GM10248 (cell line): ENCODE data around the gene MOV10L1.

Source experiments
- CTCF ChIA-PET: fragments of 300-600 bp; sonication (Branson Sonifier 250); formaldehyde crosslinking; extraction: SDS; loops from one replicate; lab custom pipeline; 2021; ENCODE audit warnings: antibody characterized with exemption; lab: Yijun Ruan, JAX
- POLR2A ChIA-PET: fragments of 350-650 bp; sonication (Branson Sonifier 250); formaldehyde crosslinking; extraction: SDS; loops from one replicate; lab custom pipeline; 2020; ENCODE audit warnings: antibody characterized with exemption; lab: Yijun Ruan, JAX
- DNase-seq: peaks from one replicate; pipeline ENCODE4 v3.0.0; 2012; ENCODE audit errors: extremely low spot score
- CTCF ChIP-seq: IDR thresholded peaks from 2 replicates; pipeline ENCODE4 v1.5.1; 2012; ENCODE audit warnings: mild to moderate bottlenecking, low read depth; ENCODE audit errors: extremely low read depth, missing control alignments, control extremely low read depth

MOV10L1 gene

GRCh38 chr22:50059881-50060262, 29.9 kb upstream of the MOV10L1 start:
- DNase-seq, result no peak
- no peak for TF ChIP-seq CTCF
- ChIA-PET POLR2A (no interaction called here), CTCF (no interaction called here)

- CTCF ChIA-PET, result no interaction called here
- DNase-seq, result no peak
- POLR2A ChIA-PET, result no interaction called here
- no peak for TF ChIP-seq CTCF
These were observed 29.2 kb upstream of the MOV10L1 start for GRCh38 chr22:50060441-50061140.

GRCh38 chr22:50061141-50061823, 28.5 kb upstream of the MOV10L1 start:
- CTCF ChIA-PET, result no interaction called here

GRCh38 chr22:50061824-50062355, 27.9 kb upstream of the MOV10L1 start:
- no peak for DNase-seq
- CTCF ChIA-PET, result no interaction called here
- POLR2A ChIA-PET, result no interaction called here
- TF ChIP-seq CTCF, result no peak

More at GRCh38 chr22:50061141-50061823, 28.5 kb upstream of the MOV10L1 start:
- no peak for DNase-seq
- POLR2A ChIA-PET, result no interaction called here
- TF ChIP-seq CTCF, result no peak

- no peak for DNase-seq
- POLR2A ChIA-PET, result no interaction called here
- CTCF ChIA-PET, result no interaction called here
- TF ChIP-seq CTCF, result no peak
These were observed 27.2 kb upstream of the MOV10L1 start for GRCh38 chr22:50062509-50063135.

- no peak for DNase-seq
- ChIA-PET POLR2A (no interaction called here), CTCF (interaction anchor here (0.7 to 0.8 kb wide), 2 partner anchors 9 to 132 kb away, joined by 3 read pairs; no protein-coding TSS in a partner anchor)
- no peak for TF ChIP-seq CTCF
These were observed 26.0 kb upstream of the MOV10L1 start for GRCh38 chr22:50063589-50064393.
